Natural killer cell (primary cell): ENCODE data around the gene NAP1L4. TPM values are rescaled to one million over a fixed set of nuclear protein-coding genes. Genes with fewer than 3 reads are reported as not detected.

Experiments
- ATAC-seq, 3 donors: fragments of 150-1000 bp in 2 of 3; fragments of 200-7000 bp in 1 of 3; cut with Tn5 transposase; 1 replicate in 1 of 3; 2 replicates in 2 of 3; pipeline ENCODE4 v1.10.0; 2021; ENCODE audit warnings: mild to moderate bottlenecking in 2 of 3, moderate library complexity in 2 of 3
- DNase-seq, 2 donors: peaks; one replicate each; pipeline versions ENCODE4 v3.0.0 to v3.0.0-alpha.2; 2013 to 2021; ENCODE audit warnings: mixed read lengths in 1 of 2
- H3K27ac ChIP-seq: one replicate; pipeline ENCODE4 v1.5.1; 2013; ENCODE audit warnings: mild to moderate bottlenecking, low read length
- H3K27me3 ChIP-seq: one replicate; pipeline ENCODE4 v1.6.1; 2013; ENCODE audit warnings: low read length; ENCODE audit not compliant: control insufficient read depth, insufficient read depth
- H3K36me3 ChIP-seq: one replicate; pipeline ENCODE4 v1.6.1; 2013; ENCODE audit warnings: low read length; ENCODE audit not compliant: control insufficient read depth, insufficient read depth
- H3K4me1 ChIP-seq: one replicate; pipeline ENCODE4 v1.6.1; 2013; ENCODE audit warnings: low read length; ENCODE audit not compliant: control insufficient read depth, insufficient read depth
- H3K4me3 ChIP-seq: one replicate; pipeline ENCODE4 v1.5.1; 2013; ENCODE audit warnings: low read length
- H3K9me3 ChIP-seq: one replicate; pipeline ENCODE4 v1.6.1; 2013; ENCODE audit warnings: low read length; ENCODE audit not compliant: control insufficient read depth, insufficient read depth
- H3K27ac Mint-ChIP-seq, 2 donors: one replicate each; pipeline ENCODE4 v1.8.0; 2022; ENCODE audit warnings: mild to moderate bottlenecking in 2 of 2, mixed read lengths in 2 of 2, moderate library complexity in 1 of 2
- H3K27me3 Mint-ChIP-seq, 2 donors: one replicate each; pipeline ENCODE4 v1.8.0; 2022; ENCODE audit warnings: low read depth in 2 of 2, mixed read lengths in 2 of 2
- H3K36me3 Mint-ChIP-seq: one replicate; pipeline ENCODE4 v1.8.0; 2022; ENCODE audit warnings: mixed read lengths
- H3K4me1 Mint-ChIP-seq, 2 donors: one replicate each; pipeline ENCODE4 v1.8.0; 2022; ENCODE audit warnings: mixed read lengths in 2 of 2
- H3K4me3 Mint-ChIP-seq: one replicate; pipeline ENCODE4 v1.8.0; 2022; ENCODE audit warnings: mild to moderate bottlenecking, moderate library complexity, mixed read lengths
- H3K9me3 Mint-ChIP-seq, 2 donors: one replicate each; pipeline ENCODE4 v1.8.0; 2022; ENCODE audit warnings: mixed read lengths in 2 of 2
- CTCF ChIP-seq: fragments of 200-600 bp; IDR thresholded peaks from one replicate; pipeline ENCODE4 v1.8.0; 2022; ENCODE audit warnings: antibody characterized with exemption
- WGBS: methylation state at CpG from one replicate; pipeline ENCODE4 v1.1.7; 2013; ENCODE audit warnings: missing lambda C conversion rate; ENCODE audit not compliant: insufficient coverage; 5-methylcytosine and 5-hydroxymethylcytosine counted together
- intact Hi-C: fragments of 100-400 bp; cut with micrococcal nuclease; formaldehyde crosslinking; loops from one replicate; pipeline ENCODE4 v1.14.2; 2022
- total RNA-seq, 4 donors: library from RNA; stranded (reverse); fragments of 120-200 nt in 1 of 4; gene quantifications; one replicate each; pipeline versions ENCODE4 v1.2.3 to v1.2.4, GENCODE V29; 2013 to 2022

NAP1L4 gene
- total RNA-seq, 3 donors from 2014 or later (not counting 1 experiment from before 2014, with no cell fraction given): 219 to 244 (median 237) TPM

GRCh38 chr11:2992997-2993325 is 832 bp upstream of the NAP1L4 start:
- H3K4me3 ChIP-seq: peak overlapping the region; percentile 60
- no peak overlapping the region for H3K27ac ChIP-seq
- Mint-ChIP-seq H3K27ac (peak overlapping the region; percentile 79 to 99), H3K27me3 (no peaks in the 10 kb centered on the region), H3K4me1 (peaks cover 37 to 49% of the 10 kb centered on the region in 2 donors), H3K9me3 (no peaks in the 10 kb centered on the region), H3K36me3 (no peaks in the 10 kb centered on the region), H3K4me3 (peak overlapping the region; percentile 99)
- no peak for ATAC-seq
- peaks cover 25% of the 10 kb centered on the region for H3K4me1 ChIP-seq
- no peaks in the 10 kb centered on the region for H3K9me3 ChIP-seq
- intact Hi-C loops: loop anchor here (5.0 kb wide), 3 partner anchors 61 to 109 kb away; partner anchors contain the start of gene CARS1
- 37% methylated on average over 7 of the region's 7 CpGs for WGBS
- H3K27me3 ChIP-seq: no peaks in the 10 kb centered on the region
- no peaks in the 10 kb centered on the region for H3K36me3 ChIP-seq
- no peak for DNase-seq
- TF ChIP-seq CTCF: no peak

GRCh38 chr11:2991452-2992233 is 486 bp downstream of the NAP1L4 start:
- intact Hi-C loops: loop anchor here (5.0 kb wide), 3 partner anchors 59 to 111 kb away; partner anchors contain the start of gene CARS1

GRCh38 chr11:2990617-2991451 is 1.3 kb downstream of the NAP1L4 start:
- Mint-ChIP-seq H3K9me3 (no peaks in the 10 kb centered on the region), H3K36me3 (no peaks in the 10 kb centered on the region), H3K4me3 (peak overlapping the region; percentile 97), H3K27ac (peak overlapping the region; percentile 79 to 99), H3K4me1 (peaks cover 40 to 52% of the 10 kb centered on the region in 2 donors), H3K27me3 (no peaks in the 10 kb centered on the region)
- H3K4me3 ChIP-seq: peak overlapping the region; percentile 62
- H3K36me3 ChIP-seq: peaks cover 3% of the 10 kb centered on the region
- intact Hi-C loops: loop anchor here (5.0 kb wide), 3 partner anchors 59 to 111 kb away; partner anchors contain the start of gene CARS1
- H3K27me3 ChIP-seq: no peaks in the 10 kb centered on the region
- peak overlapping the region; percentile 72 for H3K27ac ChIP-seq
- peak in 1 of 2 donors; percentile 56 for DNase-seq
- ATAC-seq: peak in 1 of 3 donors; percentile 3
- no peaks in the 10 kb centered on the region for H3K9me3 ChIP-seq
- peaks cover 44% of the 10 kb centered on the region for H3K4me1 ChIP-seq
- TF ChIP-seq CTCF: no peak
- under 1% methylated on average over 14 of the region's 17 CpGs for WGBS

More at GRCh38 chr11:2991452-2992233, 486 bp downstream of the NAP1L4 start:
- H3K27ac ChIP-seq: peak overlapping the region; percentile 72
- H3K36me3 ChIP-seq: peaks cover 3% of the 10 kb centered on the region
- peak; percentile 52 to 73 (median 68) for ATAC-seq
- no peaks in the 10 kb centered on the region for H3K27me3 Mint-ChIP-seq
- H3K9me3 ChIP-seq: no peaks in the 10 kb centered on the region
- no peak for TF ChIP-seq CTCF
- H3K4me1 Mint-ChIP-seq: peaks cover 40 to 52% of the 10 kb centered on the region in 2 donors
- peak overlapping the region; percentile 62 for H3K4me3 ChIP-seq
- peak overlapping the region; percentile 79 to 99 for H3K27ac Mint-ChIP-seq
- H3K4me3 Mint-ChIP-seq: peak overlapping the region; percentile 99
- peaks cover 38% of the 10 kb centered on the region for H3K4me1 ChIP-seq
- no peaks in the 10 kb centered on the region for H3K36me3 Mint-ChIP-seq
- no peak for DNase-seq
- no peaks in the 10 kb centered on the region for H3K27me3 ChIP-seq
- no peaks in the 10 kb centered on the region for H3K9me3 Mint-ChIP-seq
- under 1% methylated on average over 79 of the region's 79 CpGs for WGBS
